ENCODE results near the gene AGPAT3. TPM values are rescaled to one million over a fixed set of nuclear protein-coding genes. Genes with fewer than 3 reads are reported as not detected.

Gene AGPAT3
- total and polyA plus RNA-seq, 8 donors: 13.6 to 49.6 (median 31.4) TPM

GRCh38 chr21:43921571-43921978 lies 56.6 kb downstream of the AGPAT3 start:
- 51 to 64% methylated on average over 10 of the region's 10 CpGs for WGBS, 2 donors

DNA sequence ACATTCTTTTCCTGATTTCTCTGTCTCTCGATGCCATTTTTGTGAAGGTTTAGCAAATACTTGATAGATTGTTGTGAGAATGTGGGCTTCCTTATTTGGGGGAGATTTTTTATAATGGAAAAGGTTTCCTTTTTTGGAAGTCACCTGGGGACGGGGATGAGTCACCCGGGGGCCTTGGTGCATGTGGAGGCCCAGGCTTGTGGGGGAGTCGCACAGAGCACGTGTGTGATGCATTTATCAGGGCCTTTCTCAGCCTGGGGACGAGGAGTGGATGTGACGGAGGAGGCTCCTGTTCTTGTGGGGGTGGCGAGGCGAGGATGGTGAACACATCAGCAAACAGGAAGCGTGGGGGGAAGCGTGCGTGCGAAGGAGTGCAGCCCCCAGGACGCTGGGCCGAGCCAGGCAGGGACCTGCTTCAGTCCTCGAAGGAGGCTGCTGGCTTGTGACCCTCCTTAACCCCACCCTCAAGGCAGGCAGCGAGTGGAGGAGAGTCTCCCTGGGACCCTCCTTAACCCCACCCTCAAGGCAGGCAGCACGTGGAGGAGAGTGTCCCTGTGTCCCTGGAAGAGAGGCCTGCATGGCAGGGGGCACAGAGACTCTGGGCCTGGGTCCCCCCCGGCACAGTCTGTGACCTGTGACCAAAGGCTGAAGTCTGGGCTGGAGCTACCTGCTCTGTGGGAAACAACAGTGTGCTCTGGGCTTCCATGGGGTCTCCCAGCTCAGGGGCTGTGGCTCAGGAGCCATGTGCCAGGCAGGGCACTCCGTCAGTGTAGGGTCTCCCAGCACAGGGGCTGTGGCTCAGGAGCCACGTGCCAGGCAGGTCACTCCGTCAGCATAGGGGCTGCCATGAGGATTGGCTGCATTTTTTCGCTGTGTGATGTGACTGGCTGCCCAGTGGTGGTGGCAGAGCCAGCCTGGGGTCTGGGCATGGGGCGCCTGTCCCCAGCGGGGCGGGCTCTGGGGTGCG lies 57.2 kb downstream of the AGPAT3 start:
- 83 to 87% methylated on average over 27 of the region's 27 CpGs for WGBS, 2 donors
- intact Hi-C loops (cut with DNase I): no loop called here
- Histone ChIP-seq H3K36me3 (peaks cover 0 to 3% (median 0%) of the 10 kb centered on the region in 3 donors), H3K4me3 (no peak overlapping the region), H3K9me3 (no peaks in the 10 kb centered on the region), H3K4me1 (no peaks in the 10 kb centered on the region), H3K27me3 (no peaks in the 10 kb centered on the region), H3K27ac (no peak overlapping the region)
- TF ChIP-seq CTCF (IDR thresholded peaks at IDR 0.05): no peak
- peak in 1 of 6 donors; percentile 37 for DNase-seq
- FAIRE-seq: no peak
- no peak for ATAC-seq

More at GRCh38 chr21:43921571-43921978, 56.6 kb downstream of the AGPAT3 start:
- H3K9me3 ChIP-seq: no peaks in the 10 kb centered on the region
- H3K27me3 ChIP-seq: no peaks in the 10 kb centered on the region
- no peak for FAIRE-seq
- no peak overlapping the region for H3K27ac ChIP-seq
- no peak for DNase-seq
- ATAC-seq: peak in 1 of 4 donors; percentile 26
- no peak for TF ChIP-seq CTCF (IDR thresholded peaks at IDR 0.05)
- H3K4me3 ChIP-seq: no peak overlapping the region
- intact Hi-C loops (cut with DNase I): no loop called here
- H3K4me1 ChIP-seq: no peaks in the 10 kb centered on the region
- peaks cover 0 to 3% (median 0%) of the 10 kb centered on the region in 3 donors for H3K36me3 ChIP-seq

DNA sequence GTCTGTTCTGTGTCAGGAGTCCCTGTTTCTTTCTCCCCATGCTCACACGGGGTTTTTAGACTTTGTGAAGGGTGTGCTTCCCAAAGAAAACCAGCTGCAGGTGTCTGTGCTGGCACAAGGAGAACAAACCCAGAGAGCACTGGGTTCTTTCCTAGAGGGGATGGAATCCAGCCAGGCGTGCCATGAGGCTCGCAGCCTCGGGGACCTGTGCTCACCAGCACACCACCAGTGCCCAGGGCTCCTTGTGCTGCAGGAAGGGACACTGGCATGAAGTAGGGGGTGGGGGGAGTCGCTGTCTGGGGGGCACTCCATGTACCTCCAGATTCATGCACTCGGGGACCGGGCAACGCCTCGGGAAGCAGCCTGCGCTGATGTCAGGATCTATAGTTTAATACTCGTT lies 57.9 kb downstream of the AGPAT3 start:
- H3K27ac ChIP-seq: no peak overlapping the region
- TF ChIP-seq CTCF (IDR thresholded peaks at IDR 0.05): no peak
- 84% methylated on average over 11 of the region's 11 CpGs for WGBS, 2 donors
- H3K27me3 ChIP-seq: no peaks in the 10 kb centered on the region
- intact Hi-C loops (cut with DNase I): no loop called here
- H3K4me1 ChIP-seq: no peaks in the 10 kb centered on the region
- FAIRE-seq (no peak), ATAC-seq (no peak), DNase-seq (peak in 1 of 6 donors; percentile 39)
- peaks cover 0 to 3% (median 0%) of the 10 kb centered on the region in 3 donors for H3K36me3 ChIP-seq
- no peaks in the 10 kb centered on the region for H3K9me3 ChIP-seq
- no peak overlapping the region for H3K4me3 ChIP-seq

DNA sequence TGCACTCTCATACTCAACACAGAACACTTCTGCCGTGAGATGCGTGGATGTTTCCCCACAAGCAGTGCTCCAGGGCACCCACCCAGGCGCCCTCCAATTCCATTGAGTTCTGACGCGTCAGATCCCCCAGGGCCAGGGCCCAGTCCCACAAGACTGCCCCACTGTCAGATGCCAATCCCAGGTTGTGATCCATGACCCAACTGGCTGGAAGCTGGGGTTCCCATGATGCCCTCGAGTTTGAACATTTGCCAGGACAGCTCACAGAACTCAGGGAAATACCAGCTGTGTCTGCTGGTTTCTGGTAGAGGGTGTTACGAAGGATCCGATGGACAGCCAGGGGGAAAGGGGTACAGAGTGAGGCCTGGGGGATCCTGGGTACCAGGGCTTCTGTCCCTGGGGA lies 58.4 kb downstream of the AGPAT3 start:
- DNase-seq (peak in 1 of 6 donors; percentile 33), FAIRE-seq (no peak), ATAC-seq (peak in 3 of 4 donors; percentile 18 to 53 (median 26))
- 60 to 63% methylated on average over 8 of the region's 8 CpGs for WGBS, 2 donors
- peaks cover 0 to 3% (median 0%) of the 10 kb centered on the region in 3 donors for H3K36me3 ChIP-seq
- H3K4me1 ChIP-seq: no peaks in the 10 kb centered on the region
- no peak overlapping the region for H3K4me3 ChIP-seq
- no peak overlapping the region for H3K27ac ChIP-seq
- intact Hi-C loops (cut with DNase I): no loop called here
- TF ChIP-seq CTCF (IDR thresholded peaks at IDR 0.05): no peak
- H3K9me3 ChIP-seq: no peaks in the 10 kb centered on the region
- H3K27me3 ChIP-seq: no peaks in the 10 kb centered on the region

All from pancreas (tissue), 10 donors.